Medulla oblongata (tissue), 1 donor: Measurements from ENCODE around the gene TUB.

Source experiments
- DNase-seq: peaks from one replicate; pipeline ENCODE4 v3.0.0-alpha.2; 2015; ENCODE audit errors: extremely low spot score

TUB gene

DNA sequence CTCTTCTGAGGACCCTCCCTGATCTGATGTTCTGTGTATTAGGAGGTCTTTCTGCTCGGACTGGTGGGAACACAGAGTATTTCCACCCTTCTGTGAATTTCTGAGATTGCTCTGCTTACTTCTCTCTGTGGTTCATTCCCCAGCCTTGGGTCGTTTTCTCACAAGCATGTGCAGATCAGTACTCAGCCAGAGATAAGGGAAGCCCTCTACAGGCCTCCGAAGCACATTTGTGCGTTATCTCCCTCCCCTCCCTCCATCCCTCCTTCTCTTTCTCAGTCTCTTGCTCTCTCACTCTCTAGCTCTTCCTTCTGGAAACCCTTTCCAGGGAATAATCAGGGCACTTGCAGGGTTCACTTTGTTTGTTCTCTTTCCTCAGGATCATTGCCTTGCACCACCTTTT lies 35.2 kb upstream of the TUB start:
- DNase-seq: no peak

DNA sequence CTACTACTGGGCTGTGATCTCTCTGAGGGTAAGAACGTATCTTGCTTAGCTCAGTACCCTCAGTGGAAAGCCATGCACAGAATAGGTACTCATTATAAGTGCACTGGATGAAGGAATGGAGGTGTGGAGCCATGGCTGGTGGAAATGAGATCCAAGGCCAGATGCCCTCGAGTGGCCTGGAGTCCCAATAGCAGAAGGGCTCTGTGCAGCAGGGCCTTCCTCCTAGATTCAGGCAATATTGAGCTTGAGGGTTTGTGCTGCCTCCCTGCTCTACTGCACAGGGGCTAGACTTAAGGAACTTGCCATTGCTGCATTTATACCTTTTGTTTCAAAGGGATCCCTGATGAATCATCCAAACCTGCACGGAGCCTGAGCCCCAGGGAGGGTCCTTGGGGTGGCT lies 33.6 kb upstream of the TUB start:
- DNase-seq: no peak

DNA sequence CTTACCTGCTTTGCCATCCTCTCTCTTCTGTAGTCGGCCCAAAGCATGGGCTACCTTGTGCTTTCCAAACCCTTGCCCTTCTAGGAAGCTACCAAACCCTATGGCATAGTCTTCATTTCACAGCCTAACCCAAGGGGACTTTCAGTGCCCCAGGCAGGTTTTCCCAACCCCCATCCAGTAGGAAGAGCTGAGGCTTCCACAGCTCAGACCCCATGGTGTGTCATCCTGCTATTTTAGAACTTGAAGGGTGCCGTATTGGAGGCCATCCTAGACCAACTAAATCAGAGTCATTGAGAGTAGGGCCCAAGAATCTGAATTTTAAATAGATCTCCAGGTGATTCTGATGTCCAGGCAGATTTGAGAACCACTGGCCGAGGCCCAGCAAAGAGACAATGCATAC lies 31.9 kb upstream of the TUB start:
- DNase-seq: no peak

DNA sequence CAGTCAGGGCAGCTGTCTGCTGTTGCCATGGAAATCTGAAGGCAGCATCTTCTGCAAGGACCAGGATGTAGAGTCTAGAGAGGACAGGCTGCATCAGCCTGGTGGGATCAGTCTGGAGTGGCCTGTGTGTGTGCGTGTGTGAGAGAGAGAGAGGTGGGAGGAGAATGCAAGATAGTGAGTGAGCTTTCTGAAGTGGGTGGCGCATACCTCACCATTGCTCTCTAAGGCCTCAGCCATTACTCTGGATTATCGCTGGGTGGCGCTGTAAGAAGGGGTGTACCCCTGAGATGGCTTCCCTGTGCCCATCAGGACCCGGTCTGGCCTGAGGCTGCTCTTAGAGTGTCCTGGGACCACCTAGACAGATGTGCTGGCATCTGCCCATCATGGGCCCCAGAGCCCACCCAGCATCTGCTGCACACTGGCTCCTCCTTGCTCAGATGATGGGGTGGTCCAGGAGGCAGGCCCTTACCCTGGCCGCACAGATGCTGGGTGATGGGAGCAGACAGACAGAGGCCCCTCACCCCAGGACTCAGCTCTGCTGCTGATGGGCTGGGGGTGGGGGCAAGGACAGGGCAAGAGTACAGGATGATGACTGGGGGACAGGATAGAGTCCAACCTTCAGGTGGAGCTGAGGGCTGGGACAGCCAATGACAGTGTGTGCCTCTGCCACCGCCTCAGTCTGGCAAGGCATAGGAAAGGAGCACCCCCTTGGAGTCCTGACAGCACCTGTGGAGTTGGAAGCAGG lies 25.7 kb upstream of the TUB start:
- no peak for DNase-seq

DNA sequence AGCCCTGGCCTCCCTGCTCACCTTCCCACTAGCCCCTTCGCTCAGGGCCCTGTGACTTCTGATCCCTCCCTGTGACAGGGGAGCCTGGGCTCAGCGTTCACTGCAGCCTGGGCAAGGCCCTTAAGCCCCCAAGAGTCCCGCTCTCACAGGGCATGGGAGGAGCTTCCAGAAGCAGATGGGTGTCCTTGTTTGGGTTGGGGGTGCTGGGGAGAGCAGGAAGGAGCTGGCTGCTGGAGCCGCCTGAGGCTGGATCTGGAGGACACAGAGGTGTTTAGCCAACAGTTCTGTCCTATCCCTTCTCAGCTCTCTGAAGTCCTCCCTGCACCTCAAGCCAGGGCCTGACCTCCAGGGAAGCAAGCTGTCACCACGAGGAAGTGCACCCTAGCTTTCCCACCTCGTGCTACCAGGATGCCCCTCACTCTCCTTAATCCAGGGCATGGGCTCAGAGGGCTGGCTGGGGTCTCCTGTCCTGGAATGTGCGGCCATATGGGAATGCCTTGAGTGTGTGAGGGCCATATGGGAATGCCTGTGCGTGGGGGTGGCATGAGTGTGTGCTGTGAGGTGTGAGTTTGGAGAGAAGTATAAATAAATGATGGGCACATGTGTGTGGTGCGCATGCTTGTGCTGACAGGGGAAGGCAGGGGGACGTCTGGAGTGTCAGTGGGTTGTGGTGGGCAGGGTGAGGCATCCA lies 25.0 kb upstream of the TUB start:
- no peak for DNase-seq

DNA sequence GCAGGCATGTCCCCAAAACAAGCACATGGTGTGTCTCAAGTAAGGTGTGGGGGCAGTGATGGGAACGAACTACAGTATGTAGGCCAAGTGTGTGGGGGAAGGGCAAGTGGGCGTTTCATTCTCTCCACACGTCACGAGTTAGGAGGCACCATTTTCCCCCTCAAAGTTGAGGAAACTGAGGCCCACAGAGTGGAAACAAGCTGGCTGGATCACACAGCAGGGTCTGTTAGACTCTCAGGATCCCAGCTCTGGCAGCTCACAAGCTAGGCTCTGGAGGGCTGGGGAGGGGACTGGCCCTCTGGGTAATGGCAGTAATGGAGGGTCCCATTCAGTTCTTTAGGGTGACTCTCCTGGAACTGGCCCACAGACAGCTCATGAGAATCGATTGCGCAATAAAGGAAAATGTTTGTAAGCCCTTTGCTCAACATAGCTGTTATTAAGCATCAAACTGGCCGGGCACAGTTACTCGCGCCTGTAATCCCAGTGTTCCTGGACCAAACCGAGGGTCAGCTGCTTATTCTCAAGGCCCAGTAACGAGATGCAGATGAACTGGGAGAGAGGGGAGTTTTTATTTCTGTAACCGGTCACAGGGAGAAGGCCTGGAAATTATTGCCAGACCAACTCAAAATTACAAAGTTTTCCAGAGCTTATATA lies 24.1 kb upstream of the TUB start:
- DNase-seq: peak; percentile 27

DNA sequence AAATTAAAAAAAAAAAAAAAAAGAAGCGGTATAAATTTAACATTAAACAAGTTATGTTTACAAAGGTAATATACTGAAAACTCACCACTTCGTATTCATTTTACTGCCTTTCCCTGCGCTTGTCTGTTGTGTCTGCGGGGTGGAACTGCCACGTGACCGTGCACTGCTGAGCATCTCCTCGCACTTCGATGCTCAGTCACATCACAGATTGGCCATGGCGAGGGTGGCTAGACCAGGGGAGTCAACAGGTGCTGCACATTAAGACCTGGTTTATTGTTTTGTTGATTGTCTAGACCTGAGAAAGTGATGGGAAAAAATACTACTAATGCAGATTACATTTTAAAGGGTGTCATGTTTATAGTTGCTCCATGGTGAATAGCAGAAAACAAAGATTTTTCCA lies 22.8 kb upstream of the TUB start:
- no peak for DNase-seq

DNA sequence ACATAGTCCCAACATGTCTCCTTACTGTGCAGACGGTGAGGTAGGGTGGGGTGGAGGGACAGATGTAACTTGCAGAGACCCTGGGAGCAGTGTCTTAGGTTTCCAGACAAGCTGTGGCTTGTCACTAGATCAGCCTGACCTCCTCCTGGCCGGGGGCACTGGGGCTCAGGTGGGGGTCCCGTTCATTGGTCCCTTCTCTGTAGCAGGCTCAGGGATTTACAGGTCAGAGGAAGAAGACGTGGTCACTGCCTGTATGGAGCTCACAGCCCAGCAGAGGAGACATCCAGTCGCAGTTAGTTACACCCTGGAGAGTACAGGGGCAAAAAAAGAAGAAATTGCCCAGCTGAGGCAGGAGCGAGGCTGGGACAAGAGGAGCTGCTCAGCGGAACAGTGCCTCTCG lies 22.0 kb upstream of the TUB start:
- no peak for DNase-seq

DNA sequence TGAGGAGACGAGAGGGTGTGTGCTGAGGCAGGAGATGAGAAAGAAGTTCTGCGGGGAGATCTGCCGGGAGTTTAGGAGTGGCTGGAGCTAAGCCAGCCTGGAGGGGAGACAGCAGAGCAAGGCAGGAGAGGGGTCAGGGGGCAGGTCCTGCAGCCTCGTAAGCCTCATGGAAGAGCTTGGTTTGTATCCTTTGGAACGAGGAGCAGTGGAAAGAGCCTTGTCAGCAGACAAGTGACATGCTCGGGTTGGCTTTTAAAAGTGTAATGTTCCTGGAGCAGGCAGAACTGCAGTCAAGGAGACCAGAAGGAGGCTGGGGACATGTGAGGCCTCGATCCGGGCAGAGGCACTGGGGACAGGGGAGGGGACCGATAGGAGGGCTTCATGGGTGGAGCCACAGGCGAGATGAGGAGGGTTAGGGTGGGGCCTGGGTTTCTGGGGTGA lies 21.4 kb upstream of the TUB start:
- DNase-seq: peak; percentile 59

DNA sequence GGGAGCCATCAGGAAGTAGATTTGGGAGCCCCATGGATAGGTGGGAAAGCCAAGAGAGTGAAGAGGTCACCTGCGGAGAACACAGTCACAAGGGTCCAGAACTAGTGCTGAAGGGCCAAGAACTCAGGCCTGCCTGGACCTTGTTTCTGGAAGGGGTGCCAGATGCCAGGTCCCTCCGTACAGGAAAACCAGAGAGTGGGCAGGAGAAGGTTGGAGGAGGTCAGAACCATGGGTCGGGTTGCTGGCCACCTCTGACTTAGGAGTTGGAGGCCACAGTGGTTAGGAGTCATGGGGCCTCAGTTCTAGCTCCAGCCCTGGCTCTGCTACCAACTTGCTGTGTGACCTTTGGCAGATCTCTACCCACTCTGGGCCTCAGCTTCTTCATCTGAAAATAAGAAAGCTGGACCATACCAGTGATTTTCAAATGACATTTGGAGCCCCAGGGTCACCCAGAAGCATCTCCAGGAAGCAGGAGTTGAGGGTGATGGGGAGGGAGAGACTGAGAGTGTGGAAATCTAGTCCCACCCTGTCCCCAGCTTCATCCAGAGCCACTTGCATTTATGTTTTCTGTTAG lies 20.8 kb upstream of the TUB start:
- no peak for DNase-seq

DNA sequence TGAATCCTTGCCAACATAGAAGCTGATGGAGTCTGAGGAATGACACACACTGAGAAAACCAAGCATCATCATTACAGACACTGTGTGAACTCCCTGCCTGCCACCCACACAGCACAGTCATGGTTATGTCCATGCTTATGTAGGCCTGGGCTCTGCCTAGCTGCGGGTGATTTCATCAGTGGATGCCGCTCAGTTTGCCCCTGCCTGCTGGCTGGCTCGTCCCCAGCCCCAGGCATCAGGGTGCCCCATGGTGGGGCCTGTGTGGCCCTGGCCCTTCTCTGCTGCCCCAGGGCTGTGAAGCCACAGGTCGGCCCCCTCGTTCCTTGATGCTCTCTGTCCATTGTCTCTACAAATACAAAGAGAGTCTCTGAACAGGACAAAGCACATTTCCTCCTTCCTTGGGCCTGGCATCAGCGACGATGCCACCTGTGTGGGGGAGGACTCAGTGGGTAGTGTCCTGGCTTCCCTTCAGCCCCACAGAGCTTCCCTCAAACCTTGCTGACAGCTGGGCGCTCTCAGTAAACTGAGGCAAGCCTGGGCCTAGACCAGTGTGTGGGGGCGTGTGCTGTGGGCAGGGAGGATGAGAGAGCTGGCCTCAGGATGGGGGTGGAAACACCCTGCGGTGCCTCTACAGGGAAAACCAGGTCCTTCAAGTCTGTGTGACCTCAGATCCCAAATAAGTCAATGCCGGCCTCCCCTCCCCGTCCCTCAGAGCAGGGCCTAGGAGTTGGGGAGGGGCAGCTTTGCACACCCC lies 20.0 kb upstream of the TUB start:
- DNase-seq: no peak

DNA sequence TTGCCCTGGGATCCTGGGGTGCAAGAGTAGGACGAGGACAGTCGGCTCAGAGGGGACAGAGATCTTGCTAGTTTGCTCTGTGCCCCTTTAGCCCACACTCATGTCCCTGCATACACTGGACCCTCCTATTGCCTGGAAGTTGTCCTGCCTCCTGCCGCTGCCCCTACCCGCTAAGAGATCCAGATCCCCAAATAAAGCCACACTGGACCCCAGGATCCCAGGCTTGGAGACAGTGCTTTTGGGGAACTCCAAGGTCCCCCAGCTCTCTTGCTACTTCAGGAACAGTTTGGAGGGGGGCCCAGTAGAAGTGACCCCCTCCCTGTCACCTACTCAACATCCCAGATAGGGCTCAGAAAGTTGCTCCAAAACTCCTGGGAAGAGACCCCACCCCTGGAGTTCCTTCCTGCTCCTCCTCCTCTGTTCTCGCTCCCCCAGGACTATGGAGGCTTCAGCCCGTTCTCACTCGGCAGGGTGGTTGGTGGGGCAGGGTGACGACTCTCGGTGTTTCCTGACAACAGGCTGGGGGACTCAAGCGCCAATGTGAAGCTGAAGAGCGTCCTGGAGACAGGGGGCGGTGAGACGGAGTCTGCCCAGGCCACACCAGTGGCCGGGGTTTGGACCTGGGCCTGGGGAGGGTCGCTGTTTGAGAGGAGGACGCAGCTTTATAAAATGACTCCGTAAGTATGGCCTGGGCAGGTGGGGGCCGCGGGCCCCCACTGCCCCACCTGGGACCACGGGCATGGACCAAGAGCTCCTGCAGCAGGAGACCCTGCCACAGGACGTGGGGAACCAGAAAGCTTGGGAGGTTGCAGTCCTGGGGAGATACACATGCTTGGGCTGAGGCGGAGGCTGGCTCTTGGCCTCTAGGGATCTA lies 19.2 kb upstream of the TUB start:
- DNase-seq: no peak

DNA sequence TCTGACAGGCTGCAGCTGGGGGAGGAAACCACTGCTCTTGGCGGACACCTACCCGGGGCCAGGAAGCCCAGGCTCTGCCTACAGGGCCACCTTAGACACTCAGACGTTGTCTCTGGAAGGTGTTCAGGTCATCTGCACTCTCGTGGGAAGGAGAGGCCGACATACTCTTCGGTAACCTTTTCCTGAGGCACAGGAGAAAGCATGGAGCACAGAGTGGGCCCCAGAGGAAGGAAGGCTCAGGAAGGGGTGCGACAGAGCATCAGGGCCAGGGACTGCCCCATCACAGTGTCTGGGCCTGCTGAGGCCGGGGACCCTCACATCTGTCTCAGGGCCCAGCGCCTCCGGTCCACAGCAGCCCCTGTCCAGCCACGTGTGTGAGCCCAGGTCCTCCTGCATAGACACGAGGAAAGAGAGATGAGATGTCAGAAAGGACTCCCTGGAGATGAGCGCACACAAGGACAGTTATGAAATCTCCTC lies 18.2 kb upstream of the TUB start:
- DNase-seq: no peak

DNA sequence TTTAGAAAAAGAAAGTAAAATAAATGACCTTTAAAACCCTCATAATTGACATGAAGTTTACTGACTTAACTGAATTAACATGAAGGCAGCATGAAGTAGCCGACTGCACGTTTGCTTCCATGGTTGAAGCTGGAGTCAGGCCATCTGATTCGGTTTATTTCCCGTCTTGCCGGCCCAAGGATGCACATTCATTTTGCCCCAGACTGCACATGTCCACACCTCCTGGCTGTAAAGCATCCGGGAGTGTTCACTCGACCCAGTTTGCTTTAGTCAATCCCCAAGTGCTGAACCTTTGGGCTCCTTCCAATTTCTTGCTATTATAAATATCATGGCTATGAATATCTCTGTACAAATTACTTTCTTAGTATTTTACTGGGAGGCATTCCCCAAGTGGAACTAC lies 17.7 kb upstream of the TUB start:
- no peak for DNase-seq

DNA sequence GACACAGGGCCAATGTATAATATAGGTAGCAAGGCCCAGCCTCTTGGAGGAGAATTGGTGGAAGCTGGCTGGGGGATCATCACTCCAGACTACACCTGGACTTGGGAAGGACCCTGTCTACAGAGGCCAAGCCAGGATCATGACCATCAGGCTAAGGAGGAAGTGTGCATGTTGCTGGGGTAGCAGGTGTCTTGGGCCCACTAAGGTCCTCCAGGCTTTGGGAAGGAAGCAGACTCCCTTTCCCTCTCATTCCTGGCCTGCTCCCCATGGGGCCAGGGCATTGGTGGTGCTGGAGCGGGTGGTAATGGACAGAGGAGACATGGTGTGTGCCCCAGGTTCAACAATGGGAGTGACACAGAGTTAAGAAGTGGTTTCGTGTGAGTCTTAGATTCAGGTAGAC lies 16.0 kb upstream of the TUB start:
- no peak for DNase-seq

DNA sequence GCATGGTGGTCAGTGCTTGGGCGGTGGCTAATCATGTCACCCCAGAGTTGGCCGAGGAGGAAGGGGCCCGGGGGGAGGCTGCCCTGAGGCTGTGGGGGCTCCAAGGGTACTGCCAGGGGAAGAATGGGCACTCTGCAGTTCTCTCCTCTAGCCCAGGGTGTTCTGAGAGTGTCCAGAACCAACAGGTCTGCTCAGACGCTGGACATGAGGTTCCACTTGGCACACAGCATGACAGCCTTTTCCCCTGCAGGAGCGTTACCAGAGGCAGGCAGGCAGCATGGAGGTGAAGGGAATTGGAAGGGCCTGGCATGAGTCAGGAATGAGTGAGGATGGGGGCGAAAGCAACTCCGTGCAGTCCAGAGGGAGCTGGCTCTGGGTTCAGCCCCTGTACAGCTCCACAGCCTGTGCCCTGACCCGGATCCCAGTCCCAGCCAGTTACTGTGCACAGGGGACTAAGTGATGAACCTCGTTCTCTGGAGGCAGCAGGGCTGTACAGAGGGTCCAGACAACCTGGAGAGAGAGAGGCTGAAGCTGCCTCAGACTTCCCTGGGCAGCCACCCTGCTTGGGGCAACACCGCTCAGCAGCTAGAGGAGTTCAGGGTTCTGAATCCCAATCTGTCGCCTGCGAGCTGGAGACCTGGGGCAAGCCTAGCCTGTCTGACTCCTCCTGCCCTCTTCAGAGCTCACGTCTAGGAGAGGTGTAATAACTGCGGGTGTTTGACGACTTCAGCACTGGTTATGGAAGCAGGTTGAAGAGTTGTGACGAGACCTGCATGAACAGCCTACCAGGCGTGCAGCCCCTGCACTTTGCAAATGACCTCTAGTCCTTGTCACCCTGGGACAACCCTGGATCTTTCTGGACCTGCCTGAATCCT lies 14.7 kb upstream of the TUB start:
- no peak for DNase-seq

DNA sequence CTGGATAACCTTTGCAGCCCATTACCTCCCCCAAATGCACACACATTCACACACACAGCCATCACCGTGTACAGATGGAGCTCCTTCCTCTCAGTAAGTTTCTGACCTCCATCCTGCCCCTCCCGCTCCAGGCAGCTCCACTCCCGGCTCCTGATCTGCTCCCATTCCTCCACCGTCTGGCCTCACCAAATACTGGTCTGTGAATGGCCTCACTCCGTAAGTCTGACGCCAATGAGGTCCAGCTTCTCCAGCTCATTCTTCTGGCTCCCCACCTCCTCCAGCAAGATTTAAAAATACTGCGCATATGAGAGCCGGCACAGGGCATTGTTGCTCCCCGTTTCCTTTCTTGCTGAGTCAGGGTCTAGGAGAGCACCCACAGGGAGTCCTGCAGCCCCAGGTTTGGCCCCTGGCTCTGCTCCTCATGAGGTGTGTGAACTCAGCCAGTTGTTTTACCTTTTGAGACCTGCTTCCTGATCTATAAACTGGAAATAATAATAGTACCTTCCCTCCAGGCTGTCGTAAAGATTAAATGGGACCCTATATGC lies 14.0 kb upstream of the TUB start:
- DNase-seq: no peak

DNA sequence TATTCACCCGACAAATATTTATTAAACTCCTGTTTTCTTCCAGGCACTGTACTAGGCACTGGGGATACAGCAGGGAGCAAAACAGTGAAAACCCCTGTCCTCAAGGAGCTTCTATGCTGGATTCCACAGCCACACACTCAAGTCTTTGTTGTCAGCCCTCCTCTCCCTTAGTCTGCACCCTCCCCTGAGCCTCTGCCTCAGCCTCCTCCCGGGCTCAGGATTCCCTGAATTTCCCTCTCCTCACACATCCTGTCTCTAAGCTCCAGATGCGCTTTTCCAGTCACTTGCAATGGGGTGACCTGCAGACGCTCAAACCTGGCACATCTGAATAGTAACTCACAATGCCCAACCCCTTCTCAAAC lies 13.5 kb upstream of the TUB start:
- no peak for DNase-seq

DNA sequence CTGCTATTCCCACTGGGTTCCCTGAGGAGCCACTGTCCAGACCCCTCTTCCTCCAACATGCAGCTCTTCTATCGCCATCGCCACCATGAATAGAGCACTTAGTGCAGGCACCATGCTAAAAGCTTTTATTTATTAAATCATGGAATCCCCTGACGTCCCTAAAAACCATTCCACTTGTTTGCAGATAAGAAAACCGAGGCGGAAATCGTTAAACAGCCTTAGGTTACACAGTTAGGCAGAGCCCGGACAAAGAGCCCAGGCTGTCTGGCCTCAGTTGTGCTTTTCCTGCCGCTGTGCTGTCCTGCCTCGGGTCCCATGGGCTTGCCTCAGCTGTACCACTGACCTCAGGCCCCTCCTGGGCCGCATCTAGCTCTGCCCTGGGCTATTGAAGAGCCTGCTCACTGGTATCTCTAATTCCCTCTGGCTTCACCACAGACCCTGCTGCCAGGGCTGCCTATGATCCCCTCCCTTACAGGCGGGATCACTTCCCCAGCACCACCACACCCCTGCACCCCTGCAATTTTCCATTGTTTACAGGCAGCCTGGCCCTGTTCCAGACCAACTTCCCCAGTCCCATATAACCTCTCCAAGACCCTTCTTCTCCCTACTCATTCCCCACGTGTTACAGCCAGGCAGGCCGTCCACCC lies 13.0 kb upstream of the TUB start:
- no peak for DNase-seq
